NCI-H1417 (cell line): ENCODE data around the gene EVPL.
"Not testable (repeated sequence)": the region's sequence is repeated elsewhere in the genome, so short reads cannot be mapped to it uniquely, and the experiment has no call there.

Experiments
- DNase-seq, 3 experiments: peaks; one replicate each; lab custom pipeline; 2025; lab: John Stamatoyannopoulos, UW

Gene EVPL

DNA sequence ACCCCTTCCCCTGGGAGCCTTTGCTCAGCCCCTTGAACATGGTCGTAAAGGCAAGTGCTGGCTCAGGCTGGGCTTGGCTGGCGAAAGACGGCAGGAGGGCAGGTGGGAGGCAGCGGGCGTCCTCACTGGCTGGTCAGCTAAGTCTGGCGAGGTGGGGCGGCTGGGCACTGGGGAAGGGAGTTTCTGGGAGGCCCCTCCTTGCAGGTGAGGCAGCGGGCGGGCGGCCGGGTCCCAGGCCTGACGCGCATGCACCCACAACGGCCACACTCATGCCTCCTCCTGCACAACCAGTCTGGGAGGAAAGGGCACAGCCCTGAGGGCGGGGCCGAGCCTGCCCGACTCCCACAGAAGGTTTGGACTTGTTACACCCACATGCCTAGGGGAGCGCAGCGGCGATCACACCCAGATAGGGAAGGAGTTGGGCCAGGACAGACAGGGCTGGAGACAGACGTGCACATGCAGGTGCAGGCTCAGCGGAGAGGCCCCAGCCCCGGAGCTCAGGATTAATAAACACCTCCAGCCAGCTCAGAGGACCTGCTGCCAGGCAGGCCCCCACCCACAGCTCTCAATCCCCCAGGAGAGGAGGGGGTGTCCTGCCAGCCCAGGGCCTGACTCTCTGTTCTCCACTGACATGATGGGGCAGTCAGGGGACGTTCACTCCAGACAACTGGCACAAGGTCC, at the start of gene EVPL:
Gene EVPL (minus strand): TSS at position 148 of the 681 bp plus-strand sequence. CDS start 108 bp downstream, at position 40.
- peak in 2 of 3 experiments; percentile 43 to 65 for DNase-seq

DNA sequence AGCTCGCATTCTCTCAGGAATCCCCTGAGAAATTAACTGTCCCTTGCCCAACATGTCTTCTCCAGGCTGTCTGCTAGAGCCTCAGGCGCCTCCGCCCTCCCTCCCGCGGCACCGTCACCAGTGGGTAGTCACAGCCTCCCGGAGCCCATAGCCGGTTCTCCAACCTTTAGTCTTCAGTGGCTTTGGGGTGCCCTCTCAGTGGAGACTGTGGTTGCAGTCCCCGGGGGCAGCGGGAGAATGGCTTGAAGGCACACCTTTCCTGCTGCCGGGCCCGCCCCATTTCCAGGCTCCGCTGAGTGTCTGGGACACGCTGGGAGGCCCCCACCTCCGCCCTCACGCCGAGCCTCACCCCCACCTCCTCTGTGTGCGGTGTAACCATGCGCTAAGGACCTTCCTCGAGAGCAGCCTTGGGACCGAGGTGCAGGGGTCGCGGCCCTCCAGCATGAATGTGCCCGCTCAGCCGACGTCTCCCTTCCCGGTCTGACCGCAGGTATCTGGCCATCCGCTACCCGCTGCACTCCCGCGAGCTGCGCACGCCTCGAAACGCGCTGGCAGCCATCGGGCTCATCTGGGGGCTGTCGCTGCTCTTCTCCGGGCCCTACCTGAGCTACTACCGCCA, 49.1 kb upstream of the EVPL start:
- peak in 1 of 3 experiments; percentile 43 for DNase-seq

DNA sequence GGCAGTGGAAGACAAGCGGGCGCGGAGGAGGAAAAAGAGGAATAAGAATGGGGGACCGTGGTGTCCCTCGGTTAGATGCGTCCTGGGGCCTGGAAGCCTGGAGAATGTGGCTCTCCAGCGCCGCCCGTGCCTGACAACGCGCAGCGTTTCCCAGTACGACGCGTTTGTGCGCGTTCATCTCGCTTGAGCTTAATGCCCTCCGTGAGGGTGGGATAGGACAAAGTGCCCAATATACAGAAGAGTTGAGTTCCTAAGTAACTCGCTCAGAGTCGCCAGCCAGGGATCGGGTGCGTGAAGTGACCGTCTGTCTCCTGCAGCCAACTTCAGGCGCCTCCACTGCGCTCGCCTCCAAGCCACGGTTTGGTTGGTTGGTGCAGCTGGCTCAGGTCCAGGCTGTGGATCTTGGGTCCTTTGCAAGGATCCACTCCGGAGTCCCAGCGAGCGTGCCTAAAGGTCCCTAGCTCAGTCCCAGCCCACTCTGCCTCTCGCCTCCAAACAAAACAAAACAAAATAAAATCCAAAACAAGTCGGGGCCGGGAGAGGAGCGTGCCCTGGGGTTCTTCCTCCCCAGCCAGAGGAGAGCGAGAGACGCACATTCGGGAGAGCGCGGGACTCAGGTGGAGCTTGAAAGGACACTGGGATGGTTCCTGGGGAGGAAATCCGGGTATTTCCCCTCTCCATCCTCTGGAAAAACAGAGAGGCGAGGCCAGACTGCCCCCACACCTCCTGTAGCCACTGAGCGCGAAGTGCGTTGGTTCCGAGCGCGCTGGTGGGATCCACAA, 48.4 kb upstream of the EVPL start:
- DNase-seq = peak; percentile 24 to 74 (median 33)

- peak in 2 of 3 experiments; percentile 23 to 33 for DNase-seq
These were observed 47.6 kb upstream of the EVPL start, which contains the start of gene GALR2 for GRCh38 chr17:76074390-76075363. TSS of gene GALR2 (plus strand) at chr17:76074781. CDS start at chr17:76074884, 103 bp downstream.

GRCh38 chr17:76072148-76072858, 45.2 kb upstream of the EVPL start, which contains the start of gene SRP68:
TSS of gene SRP68 (minus strand) at chr17:76072517. CDS start at chr17:76072491, 26 bp downstream.
- peak; percentile 88 to 93 (median 90) for DNase-seq

DNA sequence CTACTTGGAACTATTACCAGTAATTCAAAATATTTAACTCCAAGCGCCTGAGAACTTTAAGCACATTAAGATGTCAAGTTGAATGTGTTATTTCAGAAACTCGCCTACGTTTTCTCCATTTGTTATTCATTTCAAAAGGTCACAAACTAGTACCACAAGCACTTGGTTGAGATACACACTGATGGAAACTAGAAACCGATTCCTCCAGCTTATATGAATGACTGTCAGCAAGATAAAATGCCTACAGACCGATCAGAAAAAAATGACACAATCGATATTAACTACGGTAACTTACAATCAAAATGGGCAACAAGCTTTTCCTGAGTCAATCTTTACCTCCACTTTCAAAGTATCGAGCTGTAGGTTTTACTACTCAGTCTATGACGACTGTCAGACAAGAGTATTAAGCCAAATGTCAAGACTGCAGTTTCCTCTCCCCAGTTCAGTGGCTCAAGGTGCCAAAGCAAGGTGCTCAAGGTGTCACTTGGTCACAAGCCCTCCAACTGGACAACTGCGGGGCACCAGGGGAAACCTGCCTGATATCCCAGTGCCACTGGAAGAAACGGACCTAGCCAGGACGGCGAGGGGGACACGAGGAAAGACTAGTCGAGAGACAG, 44.5 kb upstream of the EVPL start:
- DNase-seq = no peak

DNA sequence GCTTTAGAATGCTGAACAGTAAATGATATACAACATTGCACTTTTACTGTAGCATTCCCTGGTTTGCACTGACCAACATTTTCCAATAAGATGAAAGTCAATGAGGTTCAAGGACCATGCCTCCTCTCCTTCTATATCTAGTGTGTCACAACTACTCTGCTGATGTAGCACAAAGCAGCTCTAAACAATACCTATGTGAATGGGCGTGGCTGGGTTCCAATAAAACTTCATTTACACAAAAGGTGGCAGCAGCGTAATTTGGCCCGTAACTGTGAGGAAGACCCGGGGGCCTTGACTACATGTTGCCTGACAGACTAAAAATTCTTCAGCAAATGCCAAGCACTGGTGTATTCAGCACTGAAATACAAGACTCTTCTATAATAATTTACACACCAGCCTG, 38.7 kb upstream of the EVPL start:
- DNase-seq = no peak

DNA sequence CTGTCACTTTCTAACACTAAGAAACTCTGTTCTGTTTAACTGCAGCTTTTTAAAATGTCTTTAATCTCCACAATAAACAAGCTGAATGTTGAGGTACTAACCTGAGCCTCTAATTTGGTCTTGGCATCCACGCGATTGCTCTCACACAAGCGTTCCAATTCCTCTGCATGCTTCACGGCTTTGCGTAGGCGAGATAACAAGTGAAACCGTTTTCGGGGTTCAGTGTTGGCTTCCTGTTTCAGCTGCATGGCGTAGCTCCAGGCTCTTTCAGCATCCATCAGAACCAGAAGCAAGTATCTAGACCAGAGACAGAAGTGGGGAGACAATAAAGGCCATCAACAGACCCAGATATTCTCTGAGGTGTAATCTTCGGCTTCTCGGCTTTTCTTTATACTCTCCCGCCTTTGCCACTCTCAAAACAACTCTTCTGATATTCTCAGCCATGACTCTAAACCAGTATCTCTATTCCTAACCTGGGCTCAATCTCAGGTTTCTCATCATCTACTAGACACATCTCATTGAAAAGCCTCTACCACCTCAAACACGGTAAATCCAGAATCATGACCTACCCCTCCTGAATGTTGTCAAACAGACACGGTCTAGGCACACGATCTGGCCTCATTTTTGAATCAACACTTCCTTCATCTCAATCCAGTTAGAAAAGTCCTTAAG, 36.9 kb upstream of the EVPL start:
- no peak for DNase-seq

DNA sequence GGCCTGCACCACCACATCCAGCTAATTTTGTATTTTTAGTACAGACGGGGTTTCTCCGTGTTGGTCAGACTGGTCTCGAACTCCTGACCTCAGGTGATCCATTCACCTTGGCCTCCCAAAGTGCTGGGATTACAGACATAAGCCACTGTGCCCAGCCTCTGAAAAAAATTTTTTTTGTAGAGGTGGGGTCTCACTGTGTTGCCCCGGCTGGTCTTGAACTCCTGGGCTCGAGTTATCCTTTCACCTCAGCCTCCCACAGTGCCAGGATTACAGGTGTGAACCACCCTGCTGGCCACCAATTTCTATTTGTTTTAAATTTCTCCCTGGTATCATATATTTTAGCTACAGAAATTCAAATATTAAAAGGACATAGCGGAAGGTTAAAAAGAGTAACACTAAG, 31.2 kb upstream of the EVPL start:
- DNase-seq = not testable (repeated sequence)

GRCh38 chr17:76056882-76057281, 29.8 kb upstream of the EVPL start:
- DNase-seq = no peak

DNA sequence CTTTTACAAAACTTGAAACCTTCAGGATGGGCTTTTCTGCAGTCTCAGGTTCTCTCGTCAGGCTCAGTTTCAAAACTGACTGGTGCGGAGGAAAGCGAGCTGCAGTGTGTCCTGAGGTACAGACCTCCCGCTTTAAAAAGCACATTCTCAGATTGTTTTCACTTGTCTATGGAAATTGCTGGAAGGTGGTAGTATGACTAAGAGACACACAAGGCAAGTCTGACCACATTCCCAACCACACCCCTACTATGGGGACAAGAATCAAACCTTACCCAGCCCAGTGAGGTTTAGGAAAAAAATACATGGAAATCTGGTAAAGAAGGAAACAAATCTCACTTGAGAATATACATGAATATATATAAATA, 27.0 kb upstream of the EVPL start:
- DNase-seq = no peak

GRCh38 chr17:76053246-76054111, 26.4 kb upstream of the EVPL start:
- DNase-seq = no peak

DNA sequence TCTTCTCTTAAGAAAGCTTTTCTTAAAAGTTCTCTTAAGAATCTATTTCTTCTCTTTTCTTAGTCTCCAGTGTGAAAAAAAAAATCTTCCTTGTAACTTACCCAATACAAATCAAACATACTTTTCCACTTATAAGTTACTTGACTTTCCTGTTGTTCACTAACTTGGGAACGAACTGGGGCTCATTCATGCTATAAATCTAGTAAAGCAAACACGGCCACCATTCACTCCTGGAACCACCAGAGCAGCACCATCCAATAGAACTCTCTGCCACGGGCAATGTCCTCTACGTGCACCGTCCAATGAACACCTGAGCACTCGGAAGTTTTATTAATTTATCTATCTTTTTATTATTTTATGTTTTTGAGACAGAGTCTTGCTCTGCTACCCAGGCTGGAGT, 24.5 kb upstream of the EVPL start:
- DNase-seq = no peak

GRCh38 chr17:76050538-76051467, 23.7 kb upstream of the EVPL start:
- no peak for DNase-seq

GRCh38 chr17:76049836-76050537, 22.9 kb upstream of the EVPL start:
- no peak for DNase-seq

DNA sequence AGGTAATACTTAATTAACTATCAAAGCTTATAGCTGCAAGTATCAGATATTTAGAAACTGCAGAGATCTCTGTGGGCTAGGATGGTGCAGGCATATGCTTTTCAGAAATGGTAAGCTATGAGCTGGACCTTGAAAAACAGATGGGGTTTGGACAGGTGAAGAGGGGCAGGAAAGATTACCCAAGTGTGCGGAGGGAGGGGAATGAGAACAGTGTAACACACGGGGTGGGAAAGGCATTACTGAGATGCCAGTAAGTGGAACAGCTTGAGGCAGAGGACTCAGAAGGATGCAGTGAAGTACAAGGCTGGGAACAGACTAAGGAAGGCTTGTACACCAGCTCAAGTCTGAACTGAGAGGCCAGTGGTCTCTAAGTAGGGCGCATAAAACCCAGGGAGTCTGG, 22.1 kb upstream of the EVPL start:
- DNase-seq = no peak

- DNase-seq = no peak
These were observed 21.6 kb upstream of the EVPL start for GRCh38 chr17:76048711-76049110.
